BJ (cell line): ENCODE data around the gene LRRC34. TPM values are rescaled to one million over a fixed set of nuclear protein-coding genes. Genes with fewer than 3 reads are reported as not detected.
A peak's percentile ranks its signal among the peaks of the same experiment; 100 is the strongest.

Experiments used
- CTCF ChIA-PET: fragments of 350-600 bp; formaldehyde crosslinking; extraction: SDS; loops from one replicate; lab custom pipeline; 2021; ENCODE audit warnings: antibody characterized with exemption, inconsistent platforms; lab: Yijun Ruan, JAX
- POLR2A ChIA-PET: fragments of 300-600 bp; sonication (Branson Sonifier 250); formaldehyde crosslinking; extraction: SDS; loops from one replicate; lab custom pipeline; 2021; ENCODE audit warnings: antibody characterized with exemption; lab: Charles Lee
- DNase-seq: peaks from one replicate; pipeline ENCODE4 v3.0.0-alpha.2; 2011; ENCODE audit warnings: low read depth
- H3K27me3 ChIP-seq: 2 replicates; pipeline ENCODE4 v1.6.0; 2011; ENCODE audit warnings: low read length; ENCODE audit not compliant: control insufficient read depth, insufficient read depth
- H3K36me3 ChIP-seq: 2 replicates; pipeline ENCODE4 v1.5.1; 2011; ENCODE audit warnings: low read length; ENCODE audit not compliant: control insufficient read depth, insufficient read depth
- H3K4me3 ChIP-seq: 2 replicates; pipeline ENCODE4 v1.5.1; 2011; ENCODE audit warnings: low read depth, mild to moderate bottlenecking, control low read depth, low read length
- CTCF ChIP-seq: IDR thresholded peaks from 2 replicates; pipeline ENCODE4 v1.5.1; 2011; ENCODE audit warnings: low read depth, mild to moderate bottlenecking, control low read depth, inconsistent platforms, low read length, moderate library complexity; ENCODE audit not compliant: insufficient read depth
- polyA minus RNA-seq: library from RNA; depleted of rRNA, polyadenylated mRNA; stranded (reverse); fragments of >200 nt; gene quantifications from 2 replicates; pipeline ENCODE4 v1.2.3, GENCODE V29; 2011; rRNA and poly(A)+ RNA removed
- polyA plus RNA-seq: library from polyadenylated mRNA; depleted of rRNA; stranded (reverse); fragments of >200 nt; gene quantifications from 2 replicates; pipeline ENCODE4 v1.2.3, GENCODE V29; 2011; rRNA removed

The LRRC34 gene
- polyA plus RNA-seq (1.6 and 2.5 TPM in 2 replicates), polyA minus RNA-seq (0.82 and 1.8 TPM in 2 replicates)

- CTCF ChIA-PET: interaction anchor here (1.1 to 1.3 kb wide), 2 partner anchors 15 to 663 kb away, joined by 3 to 4 read pairs; no protein-coding TSS in a partner anchor
- peak within 1 kb of the TSS; percentile 48 for H3K4me3 ChIP-seq
- POLR2A ChIA-PET: interaction anchor here (0.6 kb wide), 1 partner anchor 28 kb away, joined by 5 read pairs; no protein-coding TSS in a partner anchor
- no peaks in the 10 kb centered on the region for H3K36me3 ChIP-seq
- TF ChIP-seq CTCF: no peak
- H3K27me3 ChIP-seq: no peaks in the 10 kb centered on the region
- DNase-seq: peak; percentile 20
These were observed at the start of gene LRRC34, which contains the start of gene LRRIQ4 for GRCh38 chr3:169812332-169813235. Gene LRRC34 (minus strand): TSS chr3:169812904. CDS start chr3:169812548, 356 bp downstream. Gene LRRIQ4 (plus strand): TSS chr3:169812870. CDS start chr3:169821922, 9,052 bp downstream.

- Histone ChIP-seq H3K27me3 (no peaks in the 10 kb centered on the region), H3K36me3 (no peaks in the 10 kb centered on the region), H3K4me3 (no peak overlapping the region)
- TF ChIP-seq CTCF: no peak
- DNase-seq: no peak
- POLR2A ChIA-PET: no interaction called here
- CTCF ChIA-PET: interaction anchor here (1.5 kb wide), 1 partner anchor 12 kb away, joined by 5 read pairs; no protein-coding TSS in a partner anchor
These were observed 49.2 kb upstream of the LRRC34 start for GRCh38 chr3:169861871-169862270.

- ChIA-PET POLR2A (no interaction called here), CTCF (interaction anchor here (0.6 to 0.9 kb wide), 2 partner anchors 46 to 313 kb away, joined by 3 read pairs; no protein-coding TSS in a partner anchor)
- DNase-seq: no peak
- TF ChIP-seq CTCF: no peak
- Histone ChIP-seq H3K27me3 (peaks cover 2% of the 10 kb centered on the region; the same call in 1 of the 2 replicates), H3K4me3 (no peak overlapping the region), H3K36me3 (no peaks in the 10 kb centered on the region)
These were observed 45.1 kb upstream of the LRRC34 start for GRCh38 chr3:169857811-169858210.

GRCh38 chr3:169855514-169855913 is 42.8 kb upstream of the LRRC34 start:
- H3K27me3 ChIP-seq: peaks cover 2% of the 10 kb centered on the region; the same call in 1 of the 2 replicates
- ChIA-PET CTCF (interaction anchor here (1.1 kb wide), 1 partner anchor 15 kb away, joined by 3 read pairs; no protein-coding TSS in a partner anchor), POLR2A (no interaction called here)
- H3K4me3 ChIP-seq: no peak overlapping the region
- no peak for TF ChIP-seq CTCF
- no peak for DNase-seq
- H3K36me3 ChIP-seq: no peaks in the 10 kb centered on the region

- CTCF ChIA-PET: interaction anchor here (1.7 kb wide), 1 partner anchor 12 kb away, joined by 5 read pairs; no protein-coding TSS in a partner anchor
- DNase-seq: no peak
These were observed 37.9 kb upstream of the LRRC34 start for GRCh38 chr3:169850618-169851017.

More at GRCh38 chr3:169850618-169851017, 37.9 kb upstream of the LRRC34 start:
- no peak for TF ChIP-seq CTCF
- Histone ChIP-seq H3K4me3 (no peak overlapping the region), H3K27me3 (no peaks in the 10 kb centered on the region; the same call in 1 of the 2 replicates), H3K36me3 (no peaks in the 10 kb centered on the region)
- POLR2A ChIA-PET: no interaction called here
